HG03280 (cell line): ENCODE measurements around the gene TRAPPC10.

ENCODE experiments used
- ATAC-seq: cut with Tn5 transposase; IDR thresholded peaks from one replicate; pipeline ENCODE4 v1.9.1; 2021; ENCODE audit warnings: mild to moderate bottlenecking, moderate library complexity; ENCODE audit not compliant: unreplicated experiment

The TRAPPC10 gene

DNA sequence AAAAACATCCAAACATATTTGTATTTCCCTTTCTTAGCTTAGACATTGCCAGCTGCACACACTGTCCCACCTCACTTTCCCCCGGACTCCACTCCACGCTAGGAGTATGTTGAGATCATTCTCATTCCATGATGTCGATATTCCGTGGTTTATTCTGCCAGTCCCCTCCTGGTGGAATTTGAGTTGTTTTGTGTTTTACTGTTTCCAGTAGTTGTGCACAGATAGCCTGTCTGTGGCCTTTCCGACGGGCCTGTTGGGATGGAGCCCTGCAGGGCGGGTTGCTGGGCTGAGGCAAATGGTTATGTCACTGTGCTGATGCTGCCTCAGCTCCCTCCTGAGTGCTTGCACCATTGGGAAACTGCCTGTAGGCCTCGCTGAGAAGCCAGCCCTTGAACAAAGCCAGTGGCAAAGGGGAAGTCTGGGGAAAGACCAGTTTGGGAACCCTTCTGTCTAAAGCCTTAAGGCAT lies 12.8 kb downstream of the TRAPPC10 start:
- ATAC-seq, result no peak

DNA sequence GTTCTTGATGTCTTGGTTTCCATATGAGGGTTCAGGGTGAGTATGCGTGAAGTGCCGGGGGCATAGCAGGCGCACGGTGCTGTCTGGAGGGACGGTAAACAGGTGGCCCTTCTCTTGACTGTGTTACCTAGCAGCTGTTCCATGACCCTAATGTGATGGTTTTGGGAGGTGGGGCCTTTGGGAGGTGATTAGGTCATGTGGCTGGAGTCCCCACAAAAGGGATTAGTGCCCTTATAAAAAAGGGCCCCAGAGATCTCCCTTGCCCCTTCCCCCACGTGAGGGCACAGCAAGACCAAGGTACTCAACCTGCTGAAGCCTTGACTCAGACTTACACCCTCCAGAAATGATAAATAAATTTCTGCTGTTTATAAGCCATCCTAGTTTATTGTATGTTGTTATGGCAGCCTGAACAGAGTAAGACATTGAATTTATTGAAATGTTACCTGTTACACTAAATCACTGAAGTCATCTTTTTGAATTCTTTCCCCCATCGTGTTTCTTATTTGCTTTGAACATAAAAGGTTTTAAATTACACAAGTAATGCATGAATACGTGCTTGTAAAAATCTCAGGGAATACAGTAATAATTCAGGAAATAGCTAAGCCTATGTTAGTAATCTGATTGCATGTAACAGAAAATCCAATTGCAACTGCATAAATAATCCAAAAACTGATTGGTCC lies 15.6 kb downstream of the TRAPPC10 start:
- no peak for ATAC-seq

DNA sequence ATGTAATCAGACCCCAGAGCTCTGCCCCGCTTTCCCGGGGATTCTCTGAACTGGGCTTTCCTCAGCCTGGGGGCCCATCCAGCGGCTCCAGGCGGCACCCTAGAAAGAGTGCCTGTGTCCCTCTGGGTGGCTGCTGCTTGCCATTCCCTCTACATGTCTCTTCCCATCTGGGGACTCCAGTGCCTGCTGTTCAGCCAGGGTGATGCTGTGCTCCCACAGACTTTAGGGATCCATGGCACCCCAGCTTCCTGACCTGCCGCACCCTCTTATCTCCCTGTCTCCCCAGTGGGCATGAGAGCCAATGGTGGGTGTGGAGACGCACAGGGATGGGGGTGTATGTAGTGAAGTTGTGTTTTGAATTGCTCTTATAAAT lies 16.2 kb downstream of the TRAPPC10 start:
- no peak for ATAC-seq

DNA sequence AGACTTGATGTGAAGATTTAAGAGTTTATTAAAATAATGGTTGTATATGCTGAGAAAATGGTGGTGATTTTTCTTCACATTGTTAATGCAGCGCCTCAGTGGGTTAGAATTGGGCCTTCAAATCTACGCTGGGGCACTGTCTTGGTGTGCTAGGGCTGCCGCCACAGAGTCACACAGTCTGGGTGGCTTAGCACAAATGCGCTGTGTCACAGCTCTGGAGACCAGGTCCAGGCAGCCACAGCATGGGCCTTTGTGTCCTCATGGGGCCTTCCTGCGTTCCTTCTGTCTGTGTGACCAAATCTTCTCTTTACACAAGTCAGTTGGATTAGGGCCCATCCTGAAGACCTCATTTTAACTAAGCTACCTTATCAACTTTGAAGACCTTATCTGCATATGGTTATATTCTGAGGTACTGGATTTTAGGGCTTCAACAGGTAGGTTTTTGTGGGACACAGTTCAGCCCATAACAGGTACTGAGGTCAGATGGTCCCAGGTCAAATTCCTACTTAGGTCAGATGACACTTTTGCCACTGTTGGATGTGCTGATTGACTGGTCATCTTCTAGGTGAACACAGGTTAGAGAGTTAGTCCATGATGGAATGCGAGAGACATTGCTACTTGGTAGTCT lies 17.5 kb downstream of the TRAPPC10 start:
- ATAC-seq, result no peak

DNA sequence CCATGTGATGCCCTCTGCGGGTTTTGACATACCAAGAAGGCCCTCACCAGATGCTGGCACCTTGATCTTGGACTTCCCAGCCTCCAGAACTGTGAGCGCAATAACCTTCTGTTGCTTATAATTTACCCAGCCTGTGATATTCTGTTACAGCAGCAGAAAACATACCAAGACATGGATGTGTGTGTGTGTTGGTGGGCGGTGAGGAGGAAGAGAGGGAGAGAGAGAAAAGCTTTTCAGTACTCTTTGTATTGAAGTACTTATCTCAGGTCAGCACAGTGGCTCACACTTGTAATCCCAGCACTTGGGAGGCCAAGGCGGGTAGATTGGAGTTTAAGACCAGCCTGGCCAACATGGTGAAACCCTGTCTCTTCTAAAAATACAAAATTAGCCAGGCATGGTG lies 23.1 kb downstream of the TRAPPC10 start:
- no peak for ATAC-seq

DNA sequence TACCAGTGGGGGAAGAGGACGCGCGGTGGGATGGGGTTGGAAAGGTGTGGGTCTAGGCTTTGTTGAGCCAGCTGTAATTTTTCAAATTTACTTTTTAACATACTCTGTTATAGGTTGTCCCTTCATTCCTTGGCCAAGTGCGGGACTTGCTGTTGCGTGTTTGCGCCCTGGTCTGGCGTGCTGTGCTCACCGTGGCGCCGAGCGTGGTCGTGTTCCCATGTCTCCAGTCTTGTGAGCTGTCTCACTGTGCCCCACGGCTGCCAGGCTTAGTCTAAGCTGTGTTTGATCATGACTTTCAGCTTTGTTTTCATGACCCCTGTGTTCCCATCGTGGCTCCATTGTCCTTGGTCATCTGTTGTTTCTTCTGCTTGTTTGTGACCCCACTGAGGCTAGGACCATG lies 26.0 kb downstream of the TRAPPC10 start:
- no peak for ATAC-seq

DNA sequence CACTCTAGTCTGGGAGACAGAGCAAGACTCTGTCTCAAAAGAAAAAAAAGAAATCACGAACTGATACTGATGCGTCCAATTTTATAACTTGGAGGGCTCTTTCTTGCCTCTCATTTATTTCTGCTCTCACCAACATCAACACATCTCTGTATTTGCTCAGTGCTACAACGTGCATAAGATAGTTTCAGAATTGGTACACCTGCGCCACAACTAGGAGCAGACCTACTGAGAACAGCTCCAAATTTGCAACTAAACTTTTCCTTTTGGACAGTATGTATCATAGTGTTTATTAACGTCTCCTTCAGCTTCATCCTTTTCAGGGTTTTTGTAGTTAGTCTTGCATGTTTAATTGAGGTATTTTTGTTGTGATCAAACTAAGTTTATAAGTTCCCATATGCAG lies 27.7 kb downstream of the TRAPPC10 start:
- ATAC-seq, result no peak

DNA sequence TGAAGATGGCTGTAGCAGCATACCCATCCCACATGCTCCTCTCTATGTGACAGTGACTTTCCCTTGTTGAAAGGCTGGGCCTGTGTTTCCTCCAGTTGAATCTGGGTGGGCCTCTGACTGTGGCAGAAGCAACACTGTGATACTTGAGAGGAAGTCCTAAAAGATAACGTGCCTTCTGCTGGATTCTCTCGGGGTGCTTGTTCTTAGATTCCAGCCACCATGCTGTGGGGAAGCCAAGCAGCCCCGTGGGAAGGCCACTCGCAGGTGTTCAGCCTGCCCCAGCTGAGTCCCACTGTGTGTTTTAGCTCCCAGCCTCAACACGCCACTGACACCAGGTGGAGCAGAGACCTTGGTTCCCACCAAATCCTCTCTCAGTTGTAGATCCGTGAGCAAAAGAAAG lies 31.5 kb downstream of the TRAPPC10 start:
- ATAC-seq, result no peak

DNA sequence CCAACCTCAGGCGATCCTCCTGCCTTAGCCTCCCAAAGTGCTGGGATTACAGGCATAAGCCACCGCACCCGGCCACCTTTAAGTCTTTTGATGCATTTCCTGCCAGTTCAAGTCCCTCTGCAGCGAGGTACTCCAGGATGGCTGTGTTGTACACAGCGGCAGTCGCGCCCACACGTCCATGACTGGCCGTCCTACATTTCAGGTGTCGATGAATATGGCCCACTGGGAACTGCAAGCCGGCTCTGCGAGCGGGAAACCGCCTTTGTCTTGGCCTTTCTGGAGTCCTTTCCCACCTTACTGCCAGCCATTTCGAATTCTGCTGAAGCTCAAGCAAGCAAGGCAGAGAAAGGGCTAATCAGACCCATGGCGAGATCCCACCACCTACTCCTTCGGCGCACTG lies 34.6 kb downstream of the TRAPPC10 start:
- ATAC-seq, result no peak

DNA sequence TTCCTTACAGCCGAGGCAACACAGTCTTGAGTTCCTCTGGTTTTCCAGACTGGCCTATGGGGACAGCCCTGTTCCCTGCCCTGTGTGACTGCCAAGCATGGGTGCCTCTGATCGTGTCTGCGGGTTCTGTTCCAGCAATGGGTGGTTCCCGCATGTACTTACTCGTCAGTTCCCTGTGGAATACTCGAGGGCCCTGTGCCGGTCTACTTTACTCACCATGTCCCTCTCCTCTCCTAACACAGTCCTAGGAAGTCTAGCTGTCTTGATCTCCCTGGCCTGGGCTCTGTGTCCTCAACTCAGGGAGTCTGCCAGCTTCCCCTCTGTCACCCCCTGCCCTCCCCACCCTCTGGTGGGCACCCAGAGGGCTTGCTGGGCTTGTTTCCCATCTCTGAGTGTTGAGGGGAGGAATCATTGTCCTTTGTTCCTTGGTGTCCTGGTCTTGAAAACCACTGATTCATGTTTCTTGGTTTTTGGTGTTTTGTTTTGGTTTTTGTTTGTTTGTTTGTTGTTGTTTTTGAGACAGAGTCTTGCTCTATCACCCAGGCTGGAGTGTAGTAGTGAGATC lies 36.0 kb downstream of the TRAPPC10 start:
- ATAC-seq, result no peak

DNA sequence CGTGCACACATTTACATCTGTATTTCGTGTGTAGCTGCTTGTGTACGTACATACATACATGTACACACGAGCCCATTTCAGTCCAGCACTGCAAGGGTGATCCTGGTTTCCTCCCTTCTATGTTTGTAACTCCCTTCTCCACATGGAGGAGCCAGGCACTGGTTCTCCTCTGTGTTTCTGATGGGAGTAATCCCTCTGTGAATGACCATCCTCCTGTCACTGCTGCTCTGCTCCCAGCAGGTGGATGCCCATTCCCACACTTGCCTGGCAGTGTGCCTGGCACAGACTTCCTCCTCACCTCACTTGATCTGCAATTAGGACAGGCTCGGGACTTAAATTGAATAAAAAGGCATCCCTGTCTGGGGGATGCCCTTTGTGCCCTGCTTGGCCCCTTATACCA lies 37.1 kb downstream of the TRAPPC10 start:
- no peak for ATAC-seq

DNA sequence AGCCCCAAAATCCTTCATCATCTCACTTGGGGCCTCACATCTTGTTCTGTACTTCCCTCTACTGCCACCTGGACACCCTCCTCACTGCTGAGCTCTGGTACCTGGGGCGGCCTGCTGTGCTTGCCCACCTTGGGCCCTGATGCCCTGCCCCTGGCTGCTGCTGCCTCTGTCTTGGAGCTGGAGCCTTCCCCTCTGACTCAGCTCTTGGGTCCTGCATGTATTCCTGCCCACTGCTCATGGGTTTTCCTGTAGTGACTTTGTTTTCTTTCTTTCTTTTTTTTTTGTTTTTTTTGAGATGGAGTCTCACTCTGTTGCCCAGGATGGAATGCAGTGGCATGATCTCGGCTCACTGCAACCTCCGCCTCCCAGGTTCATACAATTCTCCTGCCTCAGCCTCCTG lies 37.5 kb downstream of the TRAPPC10 start:
- ATAC-seq, result no peak

DNA sequence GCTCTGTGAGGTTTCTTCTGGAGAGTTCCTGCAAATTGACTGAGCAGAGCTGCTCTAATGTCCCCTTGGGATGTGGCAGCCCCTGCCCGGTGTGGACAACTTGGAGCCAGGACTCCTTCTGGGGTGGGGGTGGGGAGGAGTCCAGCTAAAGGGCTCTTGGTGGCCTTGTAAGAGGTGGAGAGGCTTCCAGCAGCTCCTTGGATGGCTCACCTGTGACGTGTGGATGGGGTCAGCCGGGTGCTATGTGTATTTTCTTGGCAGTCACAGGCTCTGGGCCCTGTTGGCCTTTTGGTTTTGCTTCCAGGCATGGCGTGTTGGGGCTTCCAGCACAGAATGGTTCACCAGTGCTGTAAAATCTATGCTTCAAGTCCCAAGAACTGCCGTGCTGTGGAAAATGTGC lies 38.2 kb downstream of the TRAPPC10 start:
- ATAC-seq, result no peak

DNA sequence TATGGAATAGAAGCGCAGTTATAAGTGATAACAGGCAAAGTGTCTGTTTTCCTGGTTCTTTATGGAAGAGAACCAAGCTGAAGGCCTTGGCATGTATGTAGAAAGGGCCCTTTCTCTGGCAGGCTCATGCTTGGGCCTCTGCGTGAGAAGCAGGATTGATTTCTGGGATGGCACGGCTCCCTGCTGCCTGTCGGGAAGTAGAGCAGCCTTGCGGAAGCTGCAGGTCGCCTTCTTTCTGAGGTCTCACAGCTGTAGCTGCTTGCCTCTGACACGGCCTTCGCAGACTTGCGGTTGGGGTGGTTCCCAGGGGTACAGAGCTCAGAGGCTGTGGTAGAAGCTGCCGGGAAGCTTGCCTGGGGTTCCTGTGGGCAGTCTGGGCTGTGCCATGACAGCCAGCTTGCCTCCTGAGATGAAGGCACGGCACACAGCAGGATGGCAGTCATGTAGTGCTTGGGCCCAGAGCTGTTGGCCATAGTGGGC lies 39.4 kb downstream of the TRAPPC10 start:
- ATAC-seq, result no peak

DNA sequence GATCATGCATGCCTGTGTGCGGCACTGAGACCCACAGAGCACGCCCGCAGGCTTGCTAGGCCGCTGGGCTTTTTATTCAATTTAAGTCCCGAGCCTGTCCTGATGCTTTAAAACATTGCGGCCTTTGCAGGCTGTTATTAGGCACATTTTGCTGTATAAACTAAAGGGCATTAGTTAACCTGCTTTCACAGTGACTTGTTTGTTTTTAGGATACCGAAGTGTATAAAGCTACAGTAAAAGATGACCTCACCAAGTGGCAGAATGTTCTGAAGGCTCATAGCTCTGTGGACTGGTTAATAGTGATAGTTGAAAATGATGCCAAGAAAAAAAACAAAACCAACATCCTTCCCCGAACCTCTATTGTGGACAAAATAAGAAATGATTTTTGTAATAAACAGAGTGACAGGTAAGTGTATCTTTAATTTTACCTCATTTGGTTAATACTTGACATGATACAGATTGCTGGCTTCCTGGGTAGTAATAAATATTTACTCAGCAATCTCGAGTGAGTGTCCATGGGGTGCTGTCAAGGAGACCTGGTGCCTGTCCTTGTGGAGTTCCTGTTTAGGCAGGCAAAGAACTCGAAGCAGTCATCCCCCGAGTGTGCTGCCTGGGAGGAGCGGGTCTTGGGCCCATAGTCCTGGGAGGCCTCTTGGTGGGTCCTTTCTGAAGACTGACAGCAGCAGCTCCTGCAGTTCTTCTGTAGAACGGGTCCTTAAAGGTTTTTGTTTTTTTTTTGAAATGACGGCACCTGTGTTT lies 40.1 kb downstream of the TRAPPC10 start:
- no peak for ATAC-seq

DNA sequence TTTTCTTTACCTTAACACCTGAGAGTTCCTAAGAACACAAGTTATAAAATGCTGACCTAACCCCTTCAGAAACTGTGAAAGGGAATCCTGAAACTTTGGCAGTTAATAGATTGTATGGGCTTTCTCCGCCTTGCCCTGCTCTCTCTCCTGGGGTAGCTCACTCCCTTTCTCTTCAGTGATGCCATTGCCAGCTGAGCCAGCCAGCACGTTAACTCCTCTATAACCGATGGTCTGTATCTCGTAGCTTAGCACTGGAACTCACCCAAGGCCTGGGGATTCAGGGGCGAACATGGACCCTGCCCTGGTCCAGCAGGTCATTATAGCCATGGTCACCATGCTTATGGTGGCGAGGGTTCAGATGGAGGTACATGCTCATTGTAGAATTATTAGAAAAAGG lies 40.7 kb downstream of the TRAPPC10 start:
- ATAC-seq, result no peak

DNA sequence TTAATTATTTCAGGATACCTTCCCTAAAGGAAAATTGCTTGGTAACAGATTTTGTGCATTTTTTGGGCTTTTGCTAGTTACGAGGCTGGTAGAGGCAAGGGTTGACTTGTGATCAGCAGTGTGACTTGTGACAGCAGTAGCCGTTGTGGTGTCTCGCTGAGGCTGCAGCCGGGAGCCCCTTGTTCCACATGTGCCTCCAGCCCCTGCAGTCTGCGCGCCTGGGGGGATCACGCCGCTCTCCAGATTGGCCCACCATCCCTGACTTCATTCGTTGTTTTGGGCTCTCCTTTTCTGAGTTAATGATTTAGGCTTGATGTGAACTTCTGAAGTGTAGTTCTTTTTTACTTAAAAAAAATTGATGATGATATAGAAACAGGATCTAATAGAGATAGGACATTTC lies 41.5 kb downstream of the TRAPPC10 start:
- ATAC-seq, result no peak

DNA sequence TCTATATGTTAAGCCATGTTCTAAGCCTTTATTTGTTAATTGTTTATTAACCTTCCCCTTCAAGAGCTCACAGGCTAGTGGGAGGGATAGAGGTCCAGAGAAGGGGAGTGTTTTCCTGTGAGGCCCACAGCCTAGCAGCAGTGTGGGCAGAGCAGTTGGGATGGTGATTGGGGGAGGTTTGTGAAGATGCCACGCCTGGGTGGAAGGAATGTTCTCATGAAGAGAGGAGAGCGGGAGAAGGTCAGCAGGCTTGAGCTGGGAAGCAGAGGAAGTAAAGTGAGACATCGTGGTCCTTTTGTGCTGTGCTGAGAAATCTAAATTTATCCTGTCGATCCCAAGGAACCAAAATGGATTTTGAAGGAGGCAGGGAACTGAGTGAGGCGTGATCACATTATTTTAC lies 42.6 kb downstream of the TRAPPC10 start:
- no peak for ATAC-seq

DNA sequence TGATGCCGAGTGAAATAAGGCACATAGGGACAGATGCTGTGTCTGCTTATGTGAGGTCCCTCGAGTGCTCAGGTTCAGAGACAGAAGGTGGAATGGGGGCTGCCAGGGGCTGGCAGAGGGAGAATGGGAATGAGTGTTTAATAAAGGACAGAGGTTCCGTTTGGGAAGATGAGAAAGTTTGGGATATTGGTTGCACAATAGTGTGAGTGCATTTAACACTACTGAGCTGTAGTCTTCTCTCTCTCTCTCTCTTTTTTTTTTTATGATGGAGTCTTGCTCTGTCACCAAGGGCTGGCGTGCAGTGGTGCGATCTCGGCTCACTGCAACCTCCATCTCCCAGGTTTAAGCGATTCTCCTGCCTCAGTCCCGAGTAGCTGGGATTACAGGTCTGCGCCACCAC lies 44.9 kb downstream of the TRAPPC10 start:
- no peak for ATAC-seq

DNA sequence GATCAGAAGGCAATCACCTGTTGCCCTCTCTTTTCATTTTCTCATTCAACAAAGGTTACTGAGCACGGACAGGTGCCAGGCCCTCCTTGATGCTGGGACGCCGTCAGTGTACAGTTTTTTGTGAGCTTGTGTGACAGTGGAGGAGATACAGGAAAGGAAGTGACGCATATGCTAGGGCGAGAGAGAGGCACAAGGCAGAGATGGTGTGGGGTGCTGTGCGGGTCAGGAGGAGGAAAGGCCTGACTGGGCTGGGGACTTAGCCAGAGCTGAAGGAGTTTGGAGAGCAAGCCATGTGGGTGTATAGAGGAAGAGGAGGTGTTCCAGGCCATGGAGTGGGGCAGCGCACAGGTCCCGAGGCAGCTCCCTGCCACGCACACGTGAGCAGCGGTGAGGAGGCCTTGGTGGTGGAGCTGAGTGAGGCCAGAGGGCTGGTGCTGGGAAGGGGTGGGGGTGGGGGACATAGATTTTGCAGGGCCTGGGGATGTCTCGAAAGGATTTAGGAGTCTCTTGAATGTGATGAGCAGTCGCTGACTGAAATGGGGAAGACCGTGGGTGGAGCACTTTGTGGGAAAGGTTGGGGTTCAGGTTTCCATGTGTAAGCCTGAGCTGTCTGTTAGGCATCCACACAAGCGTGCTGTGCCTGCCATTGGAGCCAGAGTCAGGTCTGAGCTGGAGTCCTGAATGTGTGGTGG lies 46.0 kb downstream of the TRAPPC10 start:
- no peak for ATAC-seq

DNA sequence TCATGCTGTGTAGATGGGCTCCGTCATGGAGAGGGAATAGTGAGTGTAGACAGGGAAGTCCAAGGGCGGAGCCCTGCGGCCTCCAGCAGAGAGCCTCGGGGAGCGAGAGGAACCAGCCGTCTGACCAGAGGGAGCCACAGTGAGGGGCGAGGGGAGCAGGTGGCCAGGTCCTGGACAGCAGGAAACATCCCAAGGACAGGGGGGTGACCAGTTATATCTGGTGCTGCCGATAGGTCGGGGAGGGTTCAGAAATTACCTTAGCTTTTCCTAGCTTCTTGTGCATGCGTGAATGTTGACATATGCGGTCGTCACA lies 46.5 kb downstream of the TRAPPC10 start:
- no peak for ATAC-seq
